Lung (tissue), 12 donors: Measurements from ENCODE around the gene MMP11. TPM values are rescaled to one million over a fixed set of nuclear protein-coding genes. Genes with fewer than 3 reads are reported as not detected.

Source experiments
- ATAC-seq: fragments of 200-7000 bp; cut with Tn5 transposase; one replicate; pipeline ENCODE4 v1.9.1; 2020; ENCODE audit warnings: moderate number of reproducible peaks; ENCODE audit not compliant: insufficient read depth, low FRiP score
- DNase-seq, 3 donors: peaks; one replicate each; pipeline ENCODE4 v3.0.0-alpha.2; 2013 to 2017
- H3K27ac ChIP-seq, 2 donors: one replicate each; pipeline ENCODE4 v1.5.1; 2013; ENCODE audit warnings: mild to moderate bottlenecking in 2 of 2, moderate library complexity in 2 of 2, control low read depth in 1 of 2, inconsistent platforms in 1 of 2, low read depth in 1 of 2, low read length in 1 of 2
- H3K27me3 ChIP-seq, 3 donors: one replicate each; pipeline ENCODE4 v1.5.1; 2013; ENCODE audit warnings: low read length in 2 of 3; ENCODE audit not compliant: control insufficient read depth in 3 of 3, insufficient read depth in 3 of 3
- H3K36me3 ChIP-seq, 4 donors: one replicate each; pipeline ENCODE4 v1.5.1; 2013; ENCODE audit warnings: low read length in 4 of 4, mild to moderate bottlenecking in 1 of 4, moderate library complexity in 1 of 4; ENCODE audit not compliant: control insufficient read depth in 4 of 4, insufficient read depth in 4 of 4
- H3K4me1 ChIP-seq, 5 donors: one replicate each; pipeline ENCODE4 v1.5.1; 2013; ENCODE audit warnings: low read length in 5 of 5, mild to moderate bottlenecking in 2 of 5, moderate library complexity in 1 of 5; ENCODE audit not compliant: control insufficient read depth in 5 of 5, insufficient read depth in 5 of 5
- H3K4me3 ChIP-seq: one replicate; pipeline ENCODE4 v1.5.1; 2013; ENCODE audit warnings: mild to moderate bottlenecking, control low read depth, moderate library complexity
- H3K9ac ChIP-seq, 2 donors: one replicate each; pipeline ENCODE4 v1.5.1; 2013; ENCODE audit warnings: low read length in 2 of 2, control low read depth in 1 of 2; ENCODE audit not compliant: insufficient read depth in 1 of 2
- H3K9me3 ChIP-seq, 4 donors: one replicate each; pipeline ENCODE4 v1.5.1; 2013; ENCODE audit warnings: low read length in 3 of 4, mild to moderate bottlenecking in 1 of 4, moderate library complexity in 1 of 4; ENCODE audit not compliant: control insufficient read depth in 4 of 4, insufficient read depth in 3 of 4
- WGBS, 2 donors: extraction: QIAGEN DNeasy Blood & Tissue Kit; methylation state at CpG; one replicate each; pipeline ENCODE4 v1.1.7; 2013; 5-methylcytosine and 5-hydroxymethylcytosine counted together
- polyA plus RNA-seq, 2 donors: library from polyadenylated mRNA; stranded (reverse); fragments of 200-250 nt; gene quantifications; one replicate each; pipeline ENCODE4 v1.2.1, GENCODE V29; 2013
- total RNA-seq, 2 donors: library from RNA; depleted of rRNA in 1 of 2; stranded (reverse); fragments of >200 nt in 1 of 2; gene quantifications; one replicate each; pipeline ENCODE4 v1.2.1, GENCODE V29; 2014 to 2021
- TF ChIP-seq, protein P1 (sequence below): IDR thresholded peaks from 2 replicates; pipeline ENCODE4 v1.5.1; 2012; ENCODE audit warnings: mild to moderate bottlenecking; ENCODE audit errors: control extremely low read depth, extremely low read depth
- donor health status: control.
- donor health status: control.
- donor health status: Bipolar disorder and iron deficiency.
- donor health status: healthy.
- donor health status: DM: yes; HTN: yes; CAD: no.

MMP11 gene
- total and polyA plus RNA-seq, 4 donors: 0.43 to 2.6 (median 1.4) TPM

DNA sequence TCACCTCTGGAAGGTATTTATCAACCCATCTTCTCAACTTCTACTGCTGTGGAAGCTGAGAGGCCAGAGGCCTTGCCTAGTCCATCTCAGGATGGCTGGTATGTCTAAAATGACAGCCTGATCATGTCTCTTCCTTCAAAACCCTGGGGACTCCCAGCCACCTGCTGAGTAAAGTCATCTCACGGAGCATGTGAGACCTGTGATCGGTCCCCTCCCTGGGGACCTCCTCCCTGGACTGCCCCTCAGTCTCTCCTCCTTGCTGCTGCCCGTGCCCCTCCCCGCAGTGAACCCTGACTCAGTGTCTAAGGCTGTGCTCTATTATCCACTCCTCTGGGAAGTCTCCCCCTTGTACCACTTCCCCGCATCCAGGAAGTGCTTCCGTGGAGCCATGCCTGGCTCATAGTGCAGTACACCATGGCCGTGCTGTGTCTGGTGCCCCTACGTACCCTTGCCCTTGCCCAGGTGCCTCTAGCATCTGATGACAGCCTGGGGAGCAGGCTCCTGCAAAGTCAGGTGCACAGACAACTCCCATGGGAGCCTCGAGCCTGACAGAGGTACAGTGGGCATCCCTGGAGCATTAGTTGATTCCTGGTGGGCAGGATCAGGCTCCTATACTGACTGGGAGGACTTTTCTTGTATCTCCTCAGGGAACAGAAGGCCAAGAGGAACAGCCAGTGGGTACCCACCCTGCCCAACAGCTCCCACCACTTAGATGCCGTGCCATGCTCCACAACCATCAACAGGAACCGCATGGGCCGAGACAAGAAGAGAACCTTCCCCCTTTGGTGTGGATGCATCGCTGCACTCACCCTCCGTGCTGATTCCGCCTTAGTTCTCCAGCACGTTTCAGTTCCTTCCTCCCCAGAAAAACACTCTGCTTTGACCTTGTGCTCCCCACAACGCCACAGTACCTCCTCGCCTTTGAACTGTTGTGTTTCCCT is 27.9 kb downstream of the MMP11 start:
- WGBS, 2 donors: 93 to 95% methylated on average over 18 of the region's 18 CpGs
- Histone ChIP-seq H3K4me3 (no peak overlapping the region), H3K4me1 (no peaks in the 10 kb centered on the region), H3K27me3 (no peaks in the 10 kb centered on the region), H3K36me3 (peaks cover 18 to 65% (median 55%) of the 10 kb centered on the region in 4 donors), H3K27ac (no peak overlapping the region), H3K9ac (no peak overlapping the region), H3K9me3 (peaks cover 0 to 2% (median 0%) of the 10 kb centered on the region in 4 donors)
- ATAC-seq (no peak), DNase-seq (no peak)
- TF ChIP-seq, protein P1, sequence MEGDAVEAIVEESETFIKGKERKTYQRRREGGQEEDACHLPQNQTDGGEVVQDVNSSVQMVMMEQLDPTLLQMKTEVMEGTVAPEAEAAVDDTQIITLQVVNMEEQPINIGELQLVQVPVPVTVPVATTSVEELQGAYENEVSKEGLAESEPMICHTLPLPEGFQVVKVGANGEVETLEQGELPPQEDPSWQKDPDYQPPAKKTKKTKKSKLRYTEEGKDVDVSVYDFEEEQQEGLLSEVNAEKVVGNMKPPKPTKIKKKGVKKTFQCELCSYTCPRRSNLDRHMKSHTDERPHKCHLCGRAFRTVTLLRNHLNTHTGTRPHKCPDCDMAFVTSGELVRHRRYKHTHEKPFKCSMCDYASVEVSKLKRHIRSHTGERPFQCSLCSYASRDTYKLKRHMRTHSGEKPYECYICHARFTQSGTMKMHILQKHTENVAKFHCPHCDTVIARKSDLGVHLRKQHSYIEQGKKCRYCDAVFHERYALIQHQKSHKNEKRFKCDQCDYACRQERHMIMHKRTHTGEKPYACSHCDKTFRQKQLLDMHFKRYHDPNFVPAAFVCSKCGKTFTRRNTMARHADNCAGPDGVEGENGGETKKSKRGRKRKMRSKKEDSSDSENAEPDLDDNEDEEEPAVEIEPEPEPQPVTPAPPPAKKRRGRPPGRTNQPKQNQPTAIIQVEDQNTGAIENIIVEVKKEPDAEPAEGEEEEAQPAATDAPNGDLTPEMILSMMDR: no peak

- Histone ChIP-seq H3K36me3 (peaks cover 21 to 68% (median 57%) of the 10 kb centered on the region in 4 donors), H3K4me1 (no peaks in the 10 kb centered on the region), H3K4me3 (no peak overlapping the region), H3K27me3 (no peaks in the 10 kb centered on the region), H3K9ac (no peak overlapping the region), H3K27ac (no peak overlapping the region), H3K9me3 (peaks cover 0 to 2% (median 0%) of the 10 kb centered on the region in 4 donors)
- 93 to 95% methylated on average over 11 of the region's 11 CpGs for WGBS, 2 donors
- DNase-seq (no peak), ATAC-seq (no peak)
- TF ChIP-seq, protein P1: no peak
Observed at GRCh38 chr22:23801238-23801821, 28.7 kb downstream of the MMP11 start.

GRCh38 chr22:23801886-23802377 is 29.3 kb downstream of the MMP11 start:
- H3K4me1 ChIP-seq: no peaks in the 10 kb centered on the region
- DNase-seq (no peak), ATAC-seq (no peak)
- WGBS, 2 donors: 95 to 96% methylated on average over 8 of the region's 8 CpGs
- no peak overlapping the region for H3K9ac ChIP-seq
- TF ChIP-seq, protein P1: no peak
- H3K4me3 ChIP-seq: no peak overlapping the region
- no peaks in the 10 kb centered on the region for H3K27me3 ChIP-seq
- no peak overlapping the region for H3K27ac ChIP-seq
- peaks cover 0 to 2% (median 0%) of the 10 kb centered on the region in 4 donors for H3K9me3 ChIP-seq
- peaks cover 21 to 65% (median 55%) of the 10 kb centered on the region in 4 donors for H3K36me3 ChIP-seq
